Mucosa of rectum (tissue), 2 donors: ENCODE measurements around the gene ADCY9.

Experiments
- H3K27ac ChIP-seq, 2 donors: one replicate each; pipeline ENCODE4 v1.7.0; 2013; ENCODE audit warnings: inconsistent platforms in 2 of 2, low read depth in 2 of 2, low read length in 2 of 2
- H3K27me3 ChIP-seq, 2 donors: one replicate each; pipeline ENCODE4 v1.7.0; 2013; ENCODE audit warnings: low read length in 2 of 2; ENCODE audit not compliant: control insufficient read depth in 2 of 2, insufficient read depth in 2 of 2
- H3K36me3 ChIP-seq, 2 donors: one replicate each; pipeline ENCODE4 v1.7.0; 2013; ENCODE audit warnings: low read length in 2 of 2; ENCODE audit not compliant: control insufficient read depth in 2 of 2, insufficient read depth in 2 of 2
- H3K4me1 ChIP-seq, 2 donors: one replicate each; pipeline ENCODE4 v1.7.0; 2013; ENCODE audit warnings: low read length in 2 of 2, mild to moderate bottlenecking in 1 of 2; ENCODE audit not compliant: control insufficient read depth in 2 of 2, insufficient read depth in 2 of 2
- H3K4me3 ChIP-seq, 2 donors: one replicate each; pipeline ENCODE4 v1.7.0; 2013; ENCODE audit warnings: low read length in 2 of 2
- H3K9ac ChIP-seq, 2 donors: one replicate each; pipeline ENCODE4 v1.7.0; 2013; ENCODE audit warnings: low read length in 2 of 2, low read depth in 1 of 2, mild to moderate bottlenecking in 1 of 2
- H3K9me3 ChIP-seq, 2 donors: one replicate each; pipeline ENCODE4 v1.7.0; 2013; ENCODE audit warnings: low read length in 2 of 2; ENCODE audit not compliant: control insufficient read depth in 2 of 2
- donor health status: healthy.
- donor health status: Normal muscosa, but diverticular disease.

Gene ADCY9

DNA sequence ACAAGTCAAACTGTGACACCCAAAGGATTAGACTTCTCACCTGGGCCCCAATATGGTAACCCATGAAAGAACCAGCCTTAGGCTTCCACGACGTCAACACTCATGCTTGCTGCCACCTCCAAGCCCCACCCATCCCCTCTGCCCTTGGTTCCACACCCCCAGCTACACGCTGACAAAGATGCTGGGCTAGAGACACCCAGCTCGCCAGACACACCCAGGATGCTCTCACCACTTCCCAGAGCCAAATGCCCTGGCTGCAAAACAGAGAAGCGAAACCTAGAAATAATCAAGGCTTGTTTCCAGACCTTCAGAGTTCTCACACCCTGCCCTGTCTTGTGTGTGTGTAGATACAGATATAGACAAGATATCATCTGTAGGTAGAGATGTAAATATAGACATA, 26.0 kb upstream of the ADCY9 start:
- Histone ChIP-seq H3K9me3 (no peaks in the 10 kb centered on the region), H3K27me3 (no peaks in the 10 kb centered on the region), H3K4me3 (no peak overlapping the region), H3K4me1 (no peaks in the 10 kb centered on the region), H3K27ac (no peak overlapping the region), H3K9ac (no peak overlapping the region), H3K36me3 (no peaks in the 10 kb centered on the region)

GRCh38 chr16:4141604-4142003, 25.4 kb upstream of the ADCY9 start:
- no peak overlapping the region for H3K9ac ChIP-seq
- no peak overlapping the region for H3K27ac ChIP-seq
- no peak overlapping the region for H3K4me3 ChIP-seq

GRCh38 chr16:4140652-4141051, 24.4 kb upstream of the ADCY9 start:
- Histone ChIP-seq H3K27me3 (no peaks in the 10 kb centered on the region), H3K4me1 (peaks cover 0 to 4% of the 10 kb centered on the region in 2 donors), H3K27ac (no peak overlapping the region), H3K36me3 (no peaks in the 10 kb centered on the region), H3K9me3 (no peaks in the 10 kb centered on the region), H3K9ac (no peak overlapping the region), H3K4me3 (no peak overlapping the region)

More at GRCh38 chr16:4141604-4142003, 25.4 kb upstream of the ADCY9 start:
- no peaks in the 10 kb centered on the region for H3K9me3 ChIP-seq
- H3K27me3 ChIP-seq = no peaks in the 10 kb centered on the region
- H3K36me3 ChIP-seq = no peaks in the 10 kb centered on the region
- H3K4me1 ChIP-seq = no peaks in the 10 kb centered on the region

DNA sequence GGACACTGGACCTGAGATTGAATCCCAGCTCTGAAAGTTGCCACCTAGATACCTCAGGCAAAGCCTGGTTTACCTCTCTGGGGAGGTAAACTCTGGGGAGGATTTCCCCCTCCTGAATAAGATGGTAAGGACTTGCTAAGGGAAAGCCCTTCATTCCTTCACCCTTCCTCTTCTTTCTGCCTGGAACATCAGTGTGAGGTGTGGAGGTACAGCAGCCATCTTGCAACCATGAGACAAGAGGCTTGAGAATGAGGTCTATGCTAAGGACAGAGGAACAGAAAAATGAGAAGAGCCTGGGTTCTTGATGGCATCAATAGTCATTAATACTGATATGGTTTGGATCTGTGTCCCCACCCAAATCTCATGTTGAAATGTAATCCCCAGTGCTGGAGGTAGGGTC, 23.7 kb upstream of the ADCY9 start:
- Histone ChIP-seq H3K9me3 (no peaks in the 10 kb centered on the region), H3K27ac (no peak overlapping the region), H3K4me1 (peaks cover 0 to 4% of the 10 kb centered on the region in 2 donors), H3K9ac (no peak overlapping the region), H3K27me3 (no peaks in the 10 kb centered on the region), H3K36me3 (no peaks in the 10 kb centered on the region), H3K4me3 (no peak overlapping the region)

GRCh38 chr16:4138713-4139112, 22.5 kb upstream of the ADCY9 start:
- Histone ChIP-seq H3K4me1 (peaks cover 0 to 4% of the 10 kb centered on the region in 2 donors), H3K27me3 (no peaks in the 10 kb centered on the region), H3K9me3 (no peaks in the 10 kb centered on the region), H3K4me3 (no peak overlapping the region), H3K36me3 (no peaks in the 10 kb centered on the region), H3K27ac (no peak overlapping the region), H3K9ac (no peak overlapping the region)

GRCh38 chr16:4137438-4137837, 21.2 kb upstream of the ADCY9 start:
- H3K27me3 ChIP-seq = no peaks in the 10 kb centered on the region
- H3K36me3 ChIP-seq = no peaks in the 10 kb centered on the region
- no peak overlapping the region for H3K9ac ChIP-seq
- no peaks in the 10 kb centered on the region for H3K9me3 ChIP-seq
- H3K4me3 ChIP-seq = no peak overlapping the region
- peaks cover 0 to 4% of the 10 kb centered on the region in 2 donors for H3K4me1 ChIP-seq
- H3K27ac ChIP-seq = no peak overlapping the region

- Histone ChIP-seq H3K27ac (no peak overlapping the region), H3K9ac (no peak overlapping the region), H3K4me1 (peaks cover 0 to 4% of the 10 kb centered on the region in 2 donors)
These were observed 20.1 kb upstream of the ADCY9 start for GRCh38 chr16:4136229-4136813.

GRCh38 chr16:4135537-4135936, 19.3 kb upstream of the ADCY9 start:
- Histone ChIP-seq H3K9me3 (no peaks in the 10 kb centered on the region), H3K27me3 (no peaks in the 10 kb centered on the region), H3K4me1 (peaks cover 0 to 4% of the 10 kb centered on the region in 2 donors), H3K9ac (no peak overlapping the region), H3K36me3 (no peaks in the 10 kb centered on the region), H3K4me3 (no peak overlapping the region), H3K27ac (no peak overlapping the region)

More at GRCh38 chr16:4136229-4136813, 20.1 kb upstream of the ADCY9 start:
- no peaks in the 10 kb centered on the region for H3K36me3 ChIP-seq
- H3K27me3 ChIP-seq = no peaks in the 10 kb centered on the region
- peak overlapping the region in 1 of 2 donors; percentile 8 for H3K4me3 ChIP-seq
- no peaks in the 10 kb centered on the region for H3K9me3 ChIP-seq

- peaks cover 0 to 4% of the 10 kb centered on the region in 2 donors for H3K4me1 ChIP-seq
- H3K36me3 ChIP-seq = no peaks in the 10 kb centered on the region
- H3K27me3 ChIP-seq = no peaks in the 10 kb centered on the region
- no peak overlapping the region for H3K27ac ChIP-seq
- H3K4me3 ChIP-seq = no peak overlapping the region
- H3K9me3 ChIP-seq = no peaks in the 10 kb centered on the region
- H3K9ac ChIP-seq = no peak overlapping the region
These were observed 17.7 kb upstream of the ADCY9 start for GRCh38 chr16:4133897-4134372.

DNA sequence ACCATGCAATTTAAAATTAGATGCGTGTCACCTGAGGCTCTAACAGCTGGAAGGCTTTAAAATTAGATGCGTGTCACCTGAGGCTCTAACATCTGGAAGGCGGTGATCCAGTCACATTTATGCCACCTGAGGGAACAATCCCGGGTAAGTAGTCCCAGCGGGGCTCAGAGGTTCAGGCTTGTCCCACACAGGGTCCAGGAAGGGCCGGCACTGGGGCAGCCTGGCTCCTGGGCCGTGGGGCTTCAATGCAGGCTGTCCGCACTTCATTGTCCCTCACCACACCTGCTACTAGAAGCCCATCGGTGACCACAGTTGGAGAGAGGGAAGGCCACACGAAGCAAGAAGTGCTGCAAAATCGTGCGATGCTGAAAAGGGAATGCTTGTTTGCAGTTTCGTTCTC, 15.4 kb upstream of the ADCY9 start:
- no peaks in the 10 kb centered on the region for H3K36me3 ChIP-seq
- H3K27me3 ChIP-seq = no peaks in the 10 kb centered on the region
- H3K9me3 ChIP-seq = no peaks in the 10 kb centered on the region
- no peak overlapping the region for H3K4me3 ChIP-seq
- peaks cover 0 to 4% of the 10 kb centered on the region in 2 donors for H3K4me1 ChIP-seq
- no peak overlapping the region for H3K27ac ChIP-seq
- no peak overlapping the region for H3K9ac ChIP-seq
